NCI-H1930 (cell line): ENCODE data around the gene SDR42E2.
"Not testable (repeated sequence)": the region's sequence is repeated elsewhere in the genome, so short reads cannot be mapped to it uniquely, and the experiment has no call there.

Experiments
- DNase-seq, 2 experiments: peaks; one replicate each; lab custom pipeline; 2025; lab: John Stamatoyannopoulos, UW

SDR42E2 gene

DNA sequence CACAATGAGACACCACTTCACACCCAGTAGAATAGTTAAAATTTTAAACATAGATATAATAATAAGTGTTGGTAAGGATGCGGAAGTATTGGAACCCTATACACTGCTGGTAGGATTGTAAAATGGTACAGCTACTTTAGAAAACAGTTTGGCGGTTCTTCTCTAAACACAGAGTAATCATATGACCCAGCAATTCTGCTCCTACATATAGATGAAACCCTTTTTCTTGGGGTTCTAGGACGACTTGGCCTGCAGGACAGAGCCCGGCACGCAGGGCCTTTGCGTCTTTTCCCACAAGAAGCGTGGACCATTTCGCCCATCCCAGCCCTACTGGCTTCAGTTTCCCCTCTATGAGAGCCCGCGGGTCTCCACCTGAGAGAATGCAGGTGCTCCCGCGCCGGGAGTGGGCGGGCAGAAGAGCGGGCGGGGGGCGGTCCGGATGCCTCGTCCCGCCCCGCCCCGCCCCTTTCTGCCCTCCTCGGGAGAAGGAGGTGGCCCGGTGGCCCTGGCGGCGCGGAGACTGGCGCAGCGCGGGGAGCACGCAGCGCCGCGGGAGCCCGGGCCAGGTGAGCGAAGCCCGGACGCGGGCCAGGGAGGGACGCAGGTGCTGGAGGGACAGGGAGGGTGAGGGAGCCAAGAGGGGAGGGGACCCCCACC, at the start of gene SDR42E2:
Gene SDR42E2, plus strand, starts transcription at position 508 of the 657 bp plus-strand sequence. CDS start 3,077 bp downstream, outside the sequence.
- DNase-seq: peak; percentile 23 to 36

DNA sequence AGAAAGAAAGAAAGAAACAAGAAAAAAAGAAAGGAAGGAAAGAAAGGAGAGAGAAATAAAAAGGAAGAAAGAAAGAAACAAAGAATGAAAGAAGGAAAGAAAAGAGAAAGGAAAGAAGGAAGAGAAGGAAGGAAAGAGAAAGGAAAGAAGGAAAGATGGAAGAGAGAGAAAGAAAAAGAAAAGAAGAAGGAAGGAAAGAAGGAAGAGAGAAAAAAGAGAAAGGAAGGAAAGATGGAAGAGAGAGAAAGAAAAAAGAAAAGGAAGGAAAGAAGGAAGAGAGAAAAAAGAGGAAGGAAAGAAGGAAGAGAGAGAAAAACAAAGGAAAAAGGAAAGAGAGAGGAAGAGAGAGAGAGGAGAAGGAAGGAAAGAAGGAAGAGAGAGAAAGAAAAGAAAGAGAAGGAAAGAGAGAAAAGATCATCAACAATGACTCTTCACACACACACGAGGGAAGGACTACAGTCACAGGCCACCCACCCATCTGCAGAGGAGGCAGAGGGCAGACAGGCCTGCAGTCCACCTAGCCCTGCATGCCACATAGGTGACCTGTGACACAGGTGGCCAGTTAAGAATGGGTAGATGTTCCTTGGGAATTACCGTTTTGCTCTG, 46.1 kb upstream of the SDR42E2 start:
- DNase-seq: no peak

- DNase-seq: no peak
These were observed 44.7 kb upstream of the SDR42E2 start for GRCh38 chr16:22117609-22118008.

DNA sequence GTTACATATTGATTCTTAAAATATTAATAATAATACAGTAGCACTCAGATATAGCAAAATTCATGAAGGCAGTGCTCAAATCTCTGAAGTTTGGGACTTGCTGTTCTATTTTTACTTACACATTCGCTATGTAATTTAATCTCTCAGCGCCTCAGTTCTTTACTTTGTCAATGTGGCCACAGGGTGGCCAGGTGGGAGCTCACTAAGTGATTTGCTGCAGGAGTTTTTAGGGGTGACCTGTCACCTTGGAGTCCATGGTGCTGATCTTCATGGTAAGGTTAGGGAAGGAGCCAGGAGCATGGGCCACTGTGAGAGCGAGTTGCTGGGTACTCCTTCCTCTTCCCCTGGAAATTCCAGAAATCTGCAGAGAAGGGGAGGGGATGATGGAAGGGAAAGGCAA, 41.9 kb upstream of the SDR42E2 start:
- DNase-seq: no peak

GRCh38 chr16:22122239-22122638, 40.1 kb upstream of the SDR42E2 start:
- DNase-seq: no peak

DNA sequence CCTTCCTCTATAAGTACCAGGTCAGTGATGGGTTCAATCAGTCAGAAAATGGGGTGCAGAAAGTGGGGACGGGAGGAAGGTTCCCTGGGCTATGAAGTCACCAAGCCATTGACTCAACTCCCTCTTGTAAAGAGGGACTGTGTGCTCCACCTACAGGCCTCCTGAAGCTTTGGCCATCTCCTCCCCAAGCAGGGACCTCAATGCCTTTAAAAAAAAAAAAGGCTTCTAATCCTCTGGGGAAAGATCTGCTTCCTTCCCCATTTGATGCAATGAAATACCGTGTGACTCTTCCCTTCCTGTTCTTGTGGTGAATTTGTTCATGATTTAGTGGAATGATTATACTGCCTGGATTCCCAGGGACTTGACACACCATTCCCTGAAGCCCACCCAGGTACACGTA, 39.2 kb upstream of the SDR42E2 start:
- no peak for DNase-seq

DNA sequence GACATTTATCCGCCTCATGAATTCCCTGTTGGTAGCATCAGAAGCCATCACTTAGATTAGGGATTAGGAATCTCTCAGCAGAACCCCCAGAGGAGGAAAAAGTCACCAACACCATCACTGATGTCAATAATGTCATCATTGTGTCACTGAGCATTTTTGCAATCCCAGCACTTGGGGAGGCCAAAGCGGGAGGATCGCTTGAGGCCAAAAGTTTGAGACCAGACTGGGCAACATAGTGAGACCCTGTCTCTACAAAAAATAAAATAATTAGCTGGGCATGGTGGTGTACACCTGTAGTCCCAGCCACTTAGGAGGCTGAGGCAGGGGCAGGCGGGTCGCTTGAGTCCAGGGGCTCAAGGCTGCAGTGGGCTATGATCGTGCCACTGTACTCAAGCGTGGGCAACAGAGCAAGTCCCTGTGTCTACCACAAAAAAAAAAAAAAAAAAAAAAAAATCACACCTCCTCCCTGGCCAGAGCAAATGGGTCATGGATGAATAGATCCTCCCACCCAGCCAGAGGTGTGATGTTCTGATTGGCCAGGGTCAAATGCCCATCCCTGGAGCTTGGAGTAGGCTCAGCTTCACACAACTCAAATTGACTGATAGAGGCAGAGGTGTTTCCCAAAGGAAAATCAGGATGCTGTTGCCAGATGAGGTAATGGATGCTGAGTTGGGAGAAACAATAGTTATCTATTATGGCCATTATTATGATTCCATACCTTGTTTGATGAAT, 38.4 kb upstream of the SDR42E2 start:
- DNase-seq: no peak

DNA sequence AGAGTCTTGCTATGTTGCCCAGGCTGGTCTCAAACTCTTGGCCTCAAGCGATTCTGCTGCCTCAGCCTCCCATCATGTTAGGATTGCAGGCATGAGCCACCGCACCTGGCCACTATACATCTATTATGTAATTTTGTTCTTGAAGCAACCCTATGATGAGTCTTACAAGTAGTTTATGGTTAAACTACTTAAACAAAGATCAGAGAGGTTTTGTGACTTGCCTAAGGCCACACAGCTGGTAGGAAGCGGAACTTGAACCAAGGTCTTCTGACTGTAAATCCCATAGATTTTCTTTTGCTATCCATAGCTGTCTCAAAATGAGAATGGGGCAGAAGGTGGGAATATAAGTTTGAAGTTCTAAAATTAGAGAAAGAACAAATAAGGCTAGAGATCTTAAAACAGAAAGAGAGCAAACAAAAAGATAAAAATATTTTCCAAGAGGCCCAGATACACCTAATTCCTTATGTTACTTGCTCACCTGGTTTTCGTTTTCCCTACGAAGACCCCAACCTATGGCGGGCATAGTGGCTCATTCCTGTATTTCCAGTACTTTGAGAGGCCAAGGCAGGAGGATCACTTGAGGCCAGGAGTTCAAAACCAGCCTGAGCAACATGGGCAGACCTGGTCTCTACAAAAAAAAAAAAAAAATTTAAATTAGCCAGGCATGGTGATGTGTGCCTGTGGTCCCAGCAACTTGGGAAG, 37.6 kb upstream of the SDR42E2 start:
- DNase-seq: no peak

DNA sequence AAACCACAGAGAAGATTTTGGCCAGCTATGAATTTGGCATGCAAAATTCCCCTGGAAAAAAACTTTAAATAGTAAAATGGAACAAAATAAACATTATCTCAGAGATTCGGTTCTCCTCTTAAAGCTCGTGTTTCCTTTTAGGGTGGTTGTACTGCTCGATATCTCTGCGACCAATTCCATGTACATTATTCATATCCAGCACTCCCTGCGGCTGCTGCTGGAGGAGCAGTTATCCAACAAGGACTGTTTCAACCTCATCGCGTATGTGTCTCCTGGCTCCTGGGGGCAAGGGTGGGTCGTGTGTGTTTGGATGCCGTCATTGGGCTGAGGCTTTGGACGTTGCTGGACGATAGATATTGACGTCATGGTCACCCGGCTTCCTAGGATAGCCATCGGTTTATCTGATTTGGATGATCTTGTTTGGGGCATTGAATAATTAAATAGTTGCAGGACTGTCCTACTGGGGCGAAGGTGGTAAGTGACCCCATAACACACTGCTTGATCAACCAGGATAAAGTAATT, 36.2 kb upstream of the SDR42E2 start:
- DNase-seq: no peak

DNA sequence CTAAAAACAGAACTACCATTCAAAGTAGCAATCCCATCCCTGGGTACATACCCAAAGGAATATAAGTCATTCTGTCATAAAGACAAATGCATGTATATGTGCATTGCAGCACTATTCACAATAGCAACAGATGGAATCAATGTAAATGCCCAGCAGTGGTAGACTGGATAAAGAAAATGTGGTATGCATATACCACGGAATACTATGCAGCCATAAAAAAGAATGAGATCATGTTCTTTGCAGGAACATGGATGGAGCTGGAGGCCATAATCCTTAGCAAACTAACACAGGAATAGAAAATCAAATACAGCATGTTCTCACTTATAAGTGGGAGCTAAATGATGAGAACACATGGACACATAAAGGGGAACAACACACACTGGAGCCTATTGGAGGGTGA, 33.8 kb upstream of the SDR42E2 start:
- not testable (repeated sequence) for DNase-seq

DNA sequence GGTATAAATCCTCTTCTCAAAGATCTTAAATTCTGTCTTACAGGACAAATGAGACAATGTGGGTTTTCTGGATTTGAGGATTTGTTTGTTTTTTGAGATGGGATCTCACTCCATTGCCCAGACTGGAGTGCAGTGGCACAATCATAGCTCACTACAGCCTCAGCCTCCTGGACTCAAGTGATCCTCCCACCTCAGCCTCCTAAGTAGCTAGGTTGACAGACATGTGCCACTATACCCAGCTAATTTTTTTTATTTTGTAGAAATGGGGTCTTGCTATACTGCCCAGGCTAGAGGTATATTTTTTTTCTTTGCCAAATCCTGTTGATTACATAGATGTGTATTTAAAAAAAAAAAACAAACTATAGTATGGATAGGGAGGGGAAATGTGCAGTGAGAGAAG, 31.8 kb upstream of the SDR42E2 start:
- DNase-seq: no peak

DNA sequence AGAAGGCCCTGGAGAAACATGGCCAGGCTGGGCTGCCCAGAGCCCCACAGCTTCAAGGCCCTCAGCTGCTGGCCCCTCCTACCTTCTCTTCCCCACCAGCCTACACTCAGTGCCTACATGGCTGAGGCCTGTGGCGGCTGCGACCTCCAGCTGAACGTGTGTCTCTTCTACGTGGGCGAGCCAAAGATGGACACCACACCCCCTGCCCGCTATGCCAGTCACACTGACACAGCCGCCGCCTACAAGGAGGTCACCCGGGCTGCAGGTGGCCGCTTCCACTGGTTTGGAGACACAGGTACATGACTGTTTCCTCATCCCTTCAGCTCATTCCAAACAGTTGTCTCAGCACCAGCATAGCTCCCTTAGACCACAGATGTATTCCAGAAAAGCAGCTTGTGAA, 29.5 kb upstream of the SDR42E2 start:
- DNase-seq: no peak

DNA sequence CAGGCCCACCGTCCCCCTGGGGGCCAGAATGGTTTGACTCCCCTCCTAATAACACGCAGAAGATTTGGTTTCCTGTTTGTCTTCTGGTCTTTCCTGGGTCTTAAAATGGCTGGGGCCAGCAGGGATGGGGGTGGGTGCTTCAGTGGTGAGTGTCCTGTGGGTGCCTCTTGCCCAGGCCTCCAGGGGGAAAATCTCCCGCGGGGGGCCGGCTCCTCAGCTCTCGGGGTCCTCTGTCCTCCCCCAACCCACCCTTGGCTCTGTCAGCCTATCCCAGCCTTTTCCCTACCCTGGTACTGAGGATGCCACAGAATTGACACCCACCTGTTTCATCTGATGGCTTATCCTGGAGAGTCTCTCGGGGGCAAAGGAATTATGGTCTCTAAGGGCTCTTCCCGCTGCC, 23.8 kb upstream of the SDR42E2 start:
- DNase-seq: no peak

DNA sequence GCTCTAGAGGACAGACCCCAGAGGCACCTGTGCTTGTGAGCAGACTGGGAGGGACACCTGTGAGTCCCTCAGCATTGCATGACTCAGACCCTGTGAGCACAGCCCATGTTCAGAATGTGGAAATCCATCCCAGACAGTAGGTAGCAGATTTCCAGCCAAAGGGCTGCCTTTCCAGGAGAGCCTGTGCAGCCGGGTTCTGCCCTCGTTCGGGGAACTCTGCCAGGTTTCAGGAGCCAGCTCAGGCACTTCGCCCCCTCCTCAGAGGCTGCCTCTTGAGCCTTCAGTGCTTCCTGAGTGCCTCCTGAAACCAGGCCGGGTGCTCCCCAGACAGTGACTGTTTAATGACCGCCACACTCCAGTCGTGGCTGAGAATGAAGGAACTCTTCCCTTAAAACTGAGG, 23.3 kb upstream of the SDR42E2 start:
- no peak for DNase-seq

DNA sequence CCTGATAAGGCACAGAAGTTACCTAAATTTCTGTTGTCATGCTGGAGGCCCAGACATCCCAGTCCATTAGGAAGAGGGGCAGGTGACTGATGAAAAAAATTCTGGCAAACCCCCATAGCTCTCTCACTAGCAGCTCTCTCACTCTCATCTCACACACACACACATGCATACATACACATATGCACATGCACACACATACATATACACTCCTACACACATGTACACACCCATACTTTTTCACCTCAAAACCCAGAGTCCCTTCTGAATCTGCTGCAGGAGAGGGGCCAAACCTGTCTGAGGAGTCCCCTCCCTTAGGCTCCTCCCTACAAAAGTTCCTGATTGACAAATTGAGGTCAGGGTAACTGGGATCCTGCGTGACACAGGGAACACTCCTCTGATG, 22.6 kb upstream of the SDR42E2 start:
- DNase-seq: no peak

GRCh38 chr16:22141767-22142166, 20.5 kb upstream of the SDR42E2 start:
- DNase-seq: no peak

GRCh38 chr16:22144520-22144919, 17.8 kb upstream of the SDR42E2 start:
- no peak for DNase-seq

DNA sequence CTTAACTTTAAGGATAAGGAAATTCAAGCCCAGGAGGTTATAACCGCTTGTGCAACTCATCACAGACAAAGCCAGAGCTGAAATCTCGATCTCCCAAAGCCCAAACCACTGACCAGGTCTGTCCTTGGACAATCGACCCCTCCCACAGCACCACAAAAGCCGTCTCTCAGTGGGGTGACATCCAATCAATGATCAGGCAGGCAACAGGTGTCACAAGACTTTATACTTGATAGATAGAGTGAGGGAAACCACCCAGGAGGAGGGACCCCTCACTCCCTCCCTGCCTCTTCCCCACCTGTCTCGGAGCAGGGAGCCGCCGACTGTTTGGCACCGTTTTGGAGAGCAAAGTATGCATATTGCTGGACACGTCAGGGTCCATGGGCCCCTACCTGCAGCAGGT, 14.5 kb upstream of the SDR42E2 start:
- DNase-seq: no peak

DNA sequence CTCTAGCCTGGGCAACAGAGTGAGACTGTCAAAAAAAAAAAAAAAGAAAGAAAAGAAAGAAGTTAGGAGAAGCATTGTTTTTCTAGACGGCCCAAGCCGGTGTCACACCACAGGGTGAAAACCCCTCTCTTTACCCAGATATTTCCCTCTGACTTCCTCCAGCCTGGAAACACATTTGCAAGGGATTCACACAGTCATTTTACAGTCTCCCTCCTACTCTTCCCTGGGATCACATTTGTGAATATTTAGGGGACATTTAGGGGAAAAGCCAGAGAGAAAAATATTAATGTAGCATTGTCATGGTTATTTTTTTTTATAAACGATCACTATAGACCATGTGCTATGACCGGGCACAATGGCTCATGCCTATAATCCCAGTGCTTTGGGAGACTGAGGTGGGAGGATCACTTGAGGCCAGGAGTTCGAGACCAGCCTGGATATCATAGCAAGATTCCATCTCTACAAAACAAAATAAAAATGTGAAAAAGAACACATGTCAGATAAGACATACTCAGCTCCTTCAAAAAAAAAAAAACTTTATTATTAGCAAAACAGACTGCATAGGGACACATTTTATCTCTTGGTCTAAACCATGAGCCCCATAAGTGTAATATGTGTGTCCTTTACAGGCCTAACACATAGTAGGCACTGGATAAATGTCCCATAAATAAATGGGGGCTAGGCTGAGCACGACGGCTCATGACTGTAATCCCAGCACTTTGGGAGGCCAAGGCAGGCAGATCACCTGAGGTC, 10.9 kb upstream of the SDR42E2 start:
- DNase-seq: no peak

- DNase-seq: no peak
These were observed 10.0 kb upstream of the SDR42E2 start for GRCh38 chr16:22152316-22152715.

DNA sequence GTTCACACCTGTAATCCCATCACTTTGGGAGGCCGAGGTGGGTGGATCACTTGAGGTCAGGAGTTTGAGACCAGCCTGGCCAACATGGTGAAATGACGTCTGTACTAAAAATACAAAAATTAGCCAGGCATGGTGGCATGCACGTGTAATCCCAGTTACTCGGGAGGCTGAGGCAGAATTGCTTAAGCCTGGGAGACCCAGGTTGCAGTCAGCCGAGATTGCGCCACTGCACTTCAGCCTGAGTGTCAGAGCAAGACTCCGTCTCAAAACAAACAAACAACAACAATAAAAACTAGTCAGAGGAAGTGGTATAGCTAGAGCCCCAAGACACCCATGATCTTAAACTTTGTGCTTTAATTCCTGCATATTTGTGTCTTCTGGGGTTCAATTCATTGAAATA, 9.2 kb upstream of the SDR42E2 start:
- not testable (repeated sequence) for DNase-seq

- no peak for DNase-seq
These were observed 905 bp upstream of the SDR42E2 start for GRCh38 chr16:22161401-22161800.
